Fibroblast of lung (primary cell): ENCODE data around the gene BFSP2. TPM values are rescaled to one million over a fixed set of nuclear protein-coding genes. Genes with fewer than 3 reads are reported as not detected.

ENCODE experiments used
- DNase-seq, 2 donors: peaks; one replicate each; pipeline versions ENCODE4 v3.0.0 to v3.0.0-alpha.2; 2010; ENCODE audit warnings: low read depth in 2 of 2
- H2AFZ ChIP-seq: 2 replicates; pipeline ENCODE4 v1.5.1; 2012; ENCODE audit warnings: low read length, control low read depth, inconsistent platforms
- H3K27ac ChIP-seq: 2 replicates; pipeline ENCODE4 v1.5.1; 2011; ENCODE audit warnings: low read length, control low read depth; ENCODE audit not compliant: insufficient read depth
- H3K27me3 ChIP-seq: 2 replicates; pipeline ENCODE4 v1.5.1; 2011; ENCODE audit warnings: mild to moderate bottlenecking, low read length; ENCODE audit not compliant: control insufficient read depth, insufficient read depth
- H3K36me3 ChIP-seq: 2 replicates; pipeline ENCODE4 v1.5.1; 2011; ENCODE audit warnings: low read length; ENCODE audit not compliant: control insufficient read depth, insufficient read depth
- H3K4me1 ChIP-seq: 2 replicates; pipeline ENCODE4 v1.5.1; 2011; ENCODE audit warnings: low read length; ENCODE audit not compliant: control insufficient read depth, insufficient read depth; ENCODE audit errors: extremely low read depth
- H3K4me2 ChIP-seq: 2 replicates; pipeline ENCODE4 v1.5.1; 2011; ENCODE audit warnings: low read length, control low read depth; ENCODE audit not compliant: insufficient read depth; ENCODE audit errors: extremely low read depth
- H3K4me3 ChIP-seq, 4 experiments: fragments of 200-600 bp in 1 of 4; sonication (generic) in 1 of 4; replicated peaks in 1 of 4; 2 replicates each; pipeline ENCODE4 v1.5.1; 2011 to 2016; ENCODE audit warnings: low read length in 4 of 4, low read depth in 3 of 4, mild to moderate bottlenecking in 3 of 4, control low read depth in 2 of 4, inconsistent platforms in 1 of 4, mixed read lengths in 1 of 4; ENCODE audit not compliant: insufficient read depth in 1 of 4; ENCODE audit errors: control extremely low read depth in 1 of 4
- H3K79me2 ChIP-seq: 2 replicates; pipeline ENCODE4 v1.5.1; 2012; ENCODE audit warnings: mild to moderate bottlenecking, low read length, inconsistent platforms; ENCODE audit not compliant: control insufficient read depth, insufficient read depth
- H3K9ac ChIP-seq: 2 replicates; pipeline ENCODE4 v1.5.1; 2011; ENCODE audit warnings: mild to moderate bottlenecking, low read length, control low read depth; ENCODE audit not compliant: insufficient read depth
- H3K9me3 ChIP-seq: 2 replicates; pipeline ENCODE4 v1.5.1; 2012; ENCODE audit warnings: low read depth, low read length; ENCODE audit not compliant: control insufficient read depth, insufficient read depth
- H4K20me1 ChIP-seq: 2 replicates; pipeline ENCODE4 v1.5.1; 2011; ENCODE audit warnings: low read length; ENCODE audit not compliant: control insufficient read depth, insufficient read depth; ENCODE audit errors: extremely low read depth
- CTCF ChIP-seq, 2 donors: IDR thresholded peaks in 1 of 2; conservative IDR thresholded peaks in 1 of 2; 1 replicate in 1 of 2; 2 replicates in 1 of 2; pipeline ENCODE4 v1.5.1; 2011 to 2012; ENCODE audit warnings: low read length in 2 of 2, control low read depth in 1 of 2, inconsistent platforms in 1 of 2, low read depth in 1 of 2, mild to moderate bottlenecking in 1 of 2
- EZH2 ChIP-seq: IDR thresholded peaks from 2 replicates; pipeline ENCODE4 v1.5.1; 2012; ENCODE audit warnings: low read length, control low read depth, mild to moderate bottlenecking; ENCODE audit errors: missing control alignments
- polyA plus RNA-seq, 2 donors: library from polyadenylated mRNA; depleted of rRNA in 1 of 2; stranded (reverse) in 1 of 2; unstranded in 1 of 2; fragments of >200 nt; gene quantifications; 2 replicates each; pipeline ENCODE4 v1.2.1, GENCODE V29; 2011 to 2012; ENCODE audit warnings: missing spikeins in 1 of 2
- total RNA-seq: library from RNA; depleted of rRNA; stranded (reverse); fragments of >200 nt; gene quantifications from 2 replicates; pipeline ENCODE4 v1.2.1, GENCODE V29; 2014

The BFSP2 gene
- total and polyA plus RNA-seq, 2 donors (not counting 1 experiment from before 2014, with no cell fraction given) = not detected

- TF ChIP-seq CTCF (conservative IDR thresholded peaks at IDR 0.05 in 1 of 2, IDR thresholded peaks at IDR 0.05 in 1 of 2; ENCODE audit: low read depth in 1 of 2, low read length in 2 of 2) (no peak), EZH2 (no peak)
Measured at GRCh38 chr3:133455281-133455680, 55.4 kb downstream of the BFSP2 start.

GRCh38 chr3:133455960-133456359, 56.1 kb downstream of the BFSP2 start:
- Histone ChIP-seq H3K27ac (no peak overlapping the region), H3K79me2 (no peaks in the 10 kb centered on the region), H3K4me1 (no peaks in the 10 kb centered on the region), H3K9me3 (no peaks in the 10 kb centered on the region), H3K9ac (no peak overlapping the region), H3K4me2 (no peak overlapping the region), H3K27me3 (peaks cover 7% of the 10 kb centered on the region), H3K4me3 (no peak overlapping the region), H4K20me1 (no peaks in the 10 kb centered on the region), H2AFZ (no peak overlapping the region), H3K36me3 (no peaks in the 10 kb centered on the region)
- DNase-seq = no peak
- no peak for TF ChIP-seq CTCF (conservative IDR thresholded peaks at IDR 0.05 in 1 of 2, IDR thresholded peaks at IDR 0.05 in 1 of 2; ENCODE audit: low read depth in 1 of 2, low read length in 2 of 2)

More at GRCh38 chr3:133455281-133455680, 55.4 kb downstream of the BFSP2 start:
- Histone ChIP-seq H4K20me1 (no peaks in the 10 kb centered on the region), H3K4me3 (no peak overlapping the region), H3K9me3 (no peaks in the 10 kb centered on the region), H2AFZ (no peak overlapping the region), H3K79me2 (no peaks in the 10 kb centered on the region), H3K4me2 (no peak overlapping the region), H3K4me1 (no peaks in the 10 kb centered on the region), H3K9ac (no peak overlapping the region), H3K36me3 (no peaks in the 10 kb centered on the region), H3K27ac (no peak overlapping the region), H3K27me3 (peaks cover 8% of the 10 kb centered on the region)
- DNase-seq = no peak

GRCh38 chr3:133457025-133457424, 57.2 kb downstream of the BFSP2 start:
- H3K27ac ChIP-seq = no peak overlapping the region
- no peaks in the 10 kb centered on the region for H4K20me1 ChIP-seq
- H2AFZ ChIP-seq = no peak overlapping the region
- H3K36me3 ChIP-seq = no peaks in the 10 kb centered on the region
- DNase-seq = no peak
- TF ChIP-seq CTCF (conservative IDR thresholded peaks at IDR 0.05 in 1 of 2, IDR thresholded peaks at IDR 0.05 in 1 of 2; ENCODE audit: low read depth in 1 of 2, low read length in 2 of 2) = no peak
- H3K27me3 ChIP-seq = peaks cover 7% of the 10 kb centered on the region
- H3K79me2 ChIP-seq = no peaks in the 10 kb centered on the region
- H3K4me2 ChIP-seq = no peak overlapping the region
- H3K9ac ChIP-seq = no peak overlapping the region
- no peaks in the 10 kb centered on the region for H3K4me1 ChIP-seq
- no peaks in the 10 kb centered on the region for H3K9me3 ChIP-seq
- H3K4me3 ChIP-seq = no peak overlapping the region
